Measurements from ENCODE around the gene KRTAP5-6. TPM values are rescaled to one million over a fixed set of nuclear protein-coding genes. Genes with fewer than 3 reads are reported as not detected.

The KRTAP5-6 gene
- total RNA-seq, 1 donor from 2014 or later, result not detected

DNA sequence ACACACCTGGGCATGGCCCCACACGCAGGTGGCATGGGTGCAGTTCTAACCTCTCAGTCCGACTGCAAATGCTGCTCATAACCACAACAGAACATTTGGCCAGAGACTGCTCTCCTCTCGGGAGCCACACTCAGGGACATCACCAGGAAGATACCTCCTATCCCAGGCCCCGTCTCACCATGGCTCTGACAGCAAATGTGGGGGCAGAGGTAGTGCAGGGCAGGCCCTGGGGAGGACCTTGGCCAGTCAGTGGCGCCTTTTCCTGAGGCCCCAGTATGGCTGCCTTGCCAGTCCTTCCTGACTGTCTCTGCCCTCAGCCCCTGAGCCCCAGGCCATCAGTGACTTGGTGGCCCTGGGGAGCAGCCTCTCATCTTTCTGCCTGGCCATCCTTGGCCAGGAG is 2.8 kb downstream of the KRTAP5-6 start:
- Histone ChIP-seq H3K9me3 (no peaks in the 10 kb centered on the region), H3K4me3 (no peak overlapping the region), H3K27me3 (no peaks in the 10 kb centered on the region), H3K36me3 (no peaks in the 10 kb centered on the region), H3K27ac (no peak overlapping the region), H3K4me1 (no peaks in the 10 kb centered on the region)
- TF ChIP-seq POLR2A (IDR thresholded peaks at IDR 0.05) (no peak), POLR2AphosphoS5 (IDR thresholded peaks at IDR 0.05; ENCODE audit: insufficient read depth in 1 of 2, low read depth in 1 of 2) (no peak)
- TF ChIP-seq, protein P1, sequence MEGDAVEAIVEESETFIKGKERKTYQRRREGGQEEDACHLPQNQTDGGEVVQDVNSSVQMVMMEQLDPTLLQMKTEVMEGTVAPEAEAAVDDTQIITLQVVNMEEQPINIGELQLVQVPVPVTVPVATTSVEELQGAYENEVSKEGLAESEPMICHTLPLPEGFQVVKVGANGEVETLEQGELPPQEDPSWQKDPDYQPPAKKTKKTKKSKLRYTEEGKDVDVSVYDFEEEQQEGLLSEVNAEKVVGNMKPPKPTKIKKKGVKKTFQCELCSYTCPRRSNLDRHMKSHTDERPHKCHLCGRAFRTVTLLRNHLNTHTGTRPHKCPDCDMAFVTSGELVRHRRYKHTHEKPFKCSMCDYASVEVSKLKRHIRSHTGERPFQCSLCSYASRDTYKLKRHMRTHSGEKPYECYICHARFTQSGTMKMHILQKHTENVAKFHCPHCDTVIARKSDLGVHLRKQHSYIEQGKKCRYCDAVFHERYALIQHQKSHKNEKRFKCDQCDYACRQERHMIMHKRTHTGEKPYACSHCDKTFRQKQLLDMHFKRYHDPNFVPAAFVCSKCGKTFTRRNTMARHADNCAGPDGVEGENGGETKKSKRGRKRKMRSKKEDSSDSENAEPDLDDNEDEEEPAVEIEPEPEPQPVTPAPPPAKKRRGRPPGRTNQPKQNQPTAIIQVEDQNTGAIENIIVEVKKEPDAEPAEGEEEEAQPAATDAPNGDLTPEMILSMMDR (IDR thresholded peaks at IDR 0.05), result no peak
- no peak for DNase-seq (ENCODE audit: extremely low spot score in 2 of 2)
- intact Hi-C loops (cut with DNase I), result loop anchor here (10.0 kb wide), 1 partner anchor 455 kb away; no protein-coding TSS in a partner anchor

DNA sequence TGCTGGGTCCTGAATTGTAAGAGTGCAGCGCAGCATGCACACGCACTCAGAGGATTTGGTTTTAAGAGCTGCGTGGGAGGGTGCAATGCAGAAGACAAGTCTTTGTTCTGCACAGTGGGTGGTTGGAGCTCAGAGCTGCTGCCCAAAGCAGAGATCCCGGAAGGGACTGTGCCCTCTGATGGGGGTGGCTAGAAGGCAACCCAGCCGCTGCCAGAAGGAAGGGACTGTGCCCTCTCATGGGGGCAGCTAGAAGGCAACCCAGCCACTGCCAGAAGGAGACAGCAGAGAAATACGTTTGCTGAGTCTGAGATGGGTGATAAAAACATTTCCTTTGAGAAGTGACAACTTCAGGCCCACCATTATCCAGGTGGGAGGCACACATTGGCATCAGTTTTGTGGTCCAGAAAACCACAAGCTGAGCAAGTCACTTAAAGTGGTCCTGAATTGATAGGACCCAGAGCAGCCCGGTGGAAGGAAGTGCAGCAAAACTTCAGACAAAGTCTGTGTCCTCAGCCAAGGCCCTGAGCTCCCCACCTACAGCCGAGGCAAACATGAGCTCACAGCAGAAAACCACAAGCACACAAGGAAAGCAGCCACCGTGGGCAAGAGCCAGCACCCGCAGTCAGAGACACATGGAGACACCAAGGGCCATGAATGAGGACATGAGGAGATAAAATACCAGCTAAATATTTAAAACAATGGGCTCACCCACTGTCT is 4.3 kb downstream of the KRTAP5-6 start:
- Histone ChIP-seq H3K4me3 (no peak overlapping the region), H3K27ac (no peak overlapping the region), H3K27me3 (no peaks in the 10 kb centered on the region), H3K4me1 (peaks cover 5% of the 10 kb centered on the region), H3K36me3 (no peaks in the 10 kb centered on the region), H3K9me3 (no peaks in the 10 kb centered on the region)
- TF ChIP-seq POLR2AphosphoS5 (IDR thresholded peaks at IDR 0.05; ENCODE audit: insufficient read depth in 1 of 2, low read depth in 1 of 2) (no peak), POLR2A (IDR thresholded peaks at IDR 0.05) (no peak)
- TF ChIP-seq, protein P1 (IDR thresholded peaks at IDR 0.05), result no peak
- intact Hi-C loops (cut with DNase I), result no loop called here
- DNase-seq (ENCODE audit: extremely low spot score in 2 of 2), result peak in 1 of 2 donors; percentile 42

DNA sequence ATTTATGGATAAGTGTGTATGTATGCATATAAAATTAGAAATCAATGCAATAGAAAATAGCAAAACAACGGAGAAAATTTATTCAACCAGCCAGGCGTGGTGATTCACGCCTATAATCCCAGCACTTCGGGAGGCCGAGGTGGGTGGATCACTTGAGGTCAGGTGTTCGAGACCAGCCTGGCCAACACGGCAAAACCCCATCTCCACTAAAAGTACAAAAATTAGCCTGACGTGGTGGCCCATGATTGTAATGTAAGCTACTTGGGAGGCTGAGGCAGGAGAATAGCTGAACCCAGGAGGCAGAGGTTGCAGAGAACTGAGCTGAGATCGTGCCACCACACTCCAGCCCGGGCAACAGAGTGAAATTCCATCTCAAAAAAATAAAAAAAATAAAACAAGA is 5.5 kb downstream of the KRTAP5-6 start:
- no peaks in the 10 kb centered on the region for H3K36me3 ChIP-seq
- no peaks in the 10 kb centered on the region for H3K9me3 ChIP-seq
- intact Hi-C loops (cut with DNase I), result no loop called here
- no peak overlapping the region for H3K27ac ChIP-seq
- no peak for DNase-seq (ENCODE audit: extremely low spot score in 2 of 2)
- H3K4me1 ChIP-seq, result peaks cover 7% of the 10 kb centered on the region
- TF ChIP-seq, protein P1 (IDR thresholded peaks at IDR 0.05), result no peak
- TF ChIP-seq POLR2A (IDR thresholded peaks at IDR 0.05) (no peak), POLR2AphosphoS5 (IDR thresholded peaks at IDR 0.05; ENCODE audit: insufficient read depth in 1 of 2, low read depth in 1 of 2) (no peak)
- no peak overlapping the region for H3K4me3 ChIP-seq
- no peaks in the 10 kb centered on the region for H3K27me3 ChIP-seq

DNA sequence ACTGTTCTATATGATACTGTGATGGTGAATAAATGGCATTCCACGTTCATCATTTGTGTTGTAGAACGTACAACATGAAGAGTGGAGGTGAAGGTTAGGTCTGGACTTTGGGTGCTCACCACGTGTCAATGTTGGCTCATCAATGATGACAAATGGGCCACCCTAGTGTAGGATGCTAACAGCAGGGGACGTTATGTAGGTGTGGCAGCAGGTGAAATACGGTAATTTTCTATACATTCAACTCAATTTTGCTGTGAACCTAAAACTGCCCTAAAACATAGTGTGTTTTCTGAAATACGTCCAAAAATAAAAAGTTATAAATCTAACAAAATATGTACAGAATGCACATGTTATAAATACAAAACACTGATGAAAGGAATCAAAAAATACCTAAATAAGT is 6.2 kb downstream of the KRTAP5-6 start:
- Histone ChIP-seq H3K9me3 (no peaks in the 10 kb centered on the region), H3K27ac (no peak overlapping the region), H3K27me3 (no peaks in the 10 kb centered on the region), H3K4me1 (peaks cover 7% of the 10 kb centered on the region), H3K4me3 (no peak overlapping the region), H3K36me3 (no peaks in the 10 kb centered on the region)
- TF ChIP-seq POLR2AphosphoS5 (IDR thresholded peaks at IDR 0.05; ENCODE audit: insufficient read depth in 1 of 2, low read depth in 1 of 2) (no peak), POLR2A (IDR thresholded peaks at IDR 0.05) (no peak)
- TF ChIP-seq, protein P1 (IDR thresholded peaks at IDR 0.05), result no peak
- intact Hi-C loops (cut with DNase I), result no loop called here
- DNase-seq (ENCODE audit: extremely low spot score in 2 of 2), result no peak

Data from vagina (tissue), 2 donors.